Progenitor cell of endocrine pancreas (in vitro differentiated cells): ENCODE measurements around the gene SIDT1. TPM values are rescaled to one million over a fixed set of nuclear protein-coding genes. Genes with fewer than 3 reads are reported as not detected.

Experiments used
- DNase-seq: peaks from one replicate; pipeline ENCODE4 v3.0.0; 2021; ENCODE audit warnings: low spot score; ENCODE audit not compliant: unreplicated experiment
- H3K27ac Mint-ChIP-seq: 2 replicates; pipeline ENCODE4 v1.8.0; 2021; ENCODE audit warnings: mild to moderate bottlenecking, moderate library complexity, mixed read lengths
- H3K27me3 Mint-ChIP-seq: 2 replicates; pipeline ENCODE4 v1.8.0; 2021; ENCODE audit warnings: mixed read lengths
- H3K36me3 Mint-ChIP-seq: 2 replicates; pipeline ENCODE4 v1.8.0; 2022; ENCODE audit warnings: mixed read lengths; ENCODE audit not compliant: insufficient read depth
- H3K4me1 Mint-ChIP-seq: 2 replicates; pipeline ENCODE4 v1.8.0; 2021; ENCODE audit warnings: low read depth, mixed read lengths
- H3K4me3 Mint-ChIP-seq: 2 replicates; pipeline ENCODE4 v1.8.0; 2021; ENCODE audit warnings: low read depth, mild to moderate bottlenecking, moderate library complexity, mixed read lengths
- H3K9me3 Mint-ChIP-seq: 2 replicates; pipeline ENCODE4 v1.8.0; 2021; ENCODE audit warnings: low read depth, mixed read lengths
- CTCF ChIP-seq: fragments of 200-600 bp; sonication (generic); IDR thresholded peaks from one replicate; pipeline ENCODE4 v1.5.0; 2021; ENCODE audit warnings: antibody characterized with exemption, mild to moderate bottlenecking; ENCODE audit not compliant: unreplicated experiment
- total RNA-seq: library from RNA; stranded (reverse); gene quantifications from 2 replicates; pipeline ENCODE4 v1.2.1, GENCODE V29; 2021

Gene SIDT1
- total RNA-seq, 1 donor from 2014 or later, result not detected

- no peak for DNase-seq
- Mint-ChIP-seq H3K27ac (no peak overlapping the region), H3K36me3 (no peaks in the 10 kb centered on the region), H3K4me1 (no peaks in the 10 kb centered on the region), H3K4me3 (no peak overlapping the region), H3K27me3 (no peaks in the 10 kb centered on the region), H3K9me3 (no peaks in the 10 kb centered on the region)
- no peak for TF ChIP-seq CTCF
Measured at GRCh38 chr3:113606539-113607218, 74.3 kb downstream of the SIDT1 start.

DNA sequence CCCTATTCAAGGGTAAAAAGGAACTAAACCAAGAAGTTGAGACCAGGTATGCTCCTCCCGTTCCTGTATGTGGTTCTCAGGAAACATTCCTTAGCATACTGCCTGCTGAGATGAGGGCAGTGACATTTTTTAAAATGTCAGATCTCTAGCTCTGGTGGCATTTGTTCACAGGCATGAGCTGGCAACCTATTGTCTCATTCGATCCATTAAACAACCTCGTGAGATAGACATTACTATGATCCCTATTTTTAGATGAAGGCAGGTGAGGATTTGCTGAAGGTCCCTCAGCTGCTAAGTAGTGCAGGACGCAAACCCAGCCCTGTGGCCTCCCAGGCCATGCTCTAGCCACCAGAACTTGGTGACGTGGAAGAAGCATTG is 74.9 kb downstream of the SIDT1 start:
- H3K36me3 Mint-ChIP-seq, result no peaks in the 10 kb centered on the region
- no peaks in the 10 kb centered on the region for H3K9me3 Mint-ChIP-seq
- no peaks in the 10 kb centered on the region for H3K27me3 Mint-ChIP-seq
- no peak for DNase-seq
- H3K4me1 Mint-ChIP-seq, result no peaks in the 10 kb centered on the region
- TF ChIP-seq CTCF, result no peak
- no peak overlapping the region for H3K27ac Mint-ChIP-seq
- H3K4me3 Mint-ChIP-seq, result no peak overlapping the region

GRCh38 chr3:113614402-113614801 is 82.0 kb downstream of the SIDT1 start:
- Mint-ChIP-seq H3K9me3 (no peaks in the 10 kb centered on the region), H3K27ac (no peak overlapping the region), H3K27me3 (no peaks in the 10 kb centered on the region), H3K4me1 (no peaks in the 10 kb centered on the region), H3K36me3 (no peaks in the 10 kb centered on the region), H3K4me3 (no peak overlapping the region)
- DNase-seq, result no peak
- TF ChIP-seq CTCF, result no peak

- DNase-seq, result no peak
- Mint-ChIP-seq H3K4me1 (no peaks in the 10 kb centered on the region), H3K27ac (no peak overlapping the region), H3K27me3 (peaks cover 2% of the 10 kb centered on the region), H3K9me3 (no peaks in the 10 kb centered on the region), H3K36me3 (no peaks in the 10 kb centered on the region), H3K4me3 (no peak overlapping the region)
- TF ChIP-seq CTCF, result no peak
Measured at GRCh38 chr3:113615976-113616375, 83.6 kb downstream of the SIDT1 start.

- no peak overlapping the region for H3K4me3 Mint-ChIP-seq
- H3K27ac Mint-ChIP-seq, result no peak overlapping the region
- no peaks in the 10 kb centered on the region for H3K9me3 Mint-ChIP-seq
- H3K4me1 Mint-ChIP-seq, result no peaks in the 10 kb centered on the region
- no peak for DNase-seq
- no peaks in the 10 kb centered on the region for H3K36me3 Mint-ChIP-seq
- no peak for TF ChIP-seq CTCF
- peaks cover 7% of the 10 kb centered on the region for H3K27me3 Mint-ChIP-seq
Measured at GRCh38 chr3:113617726-113618125, 85.4 kb downstream of the SIDT1 start.
